GM20431 (cell line): ENCODE measurements around the gene GLRX3.

Source experiments
- in situ Hi-C: fragments of 300-500 bp; cut with MseI, MboI; formaldehyde crosslinking; loops from one replicate; pipeline ENCODE4 v1.15.0; 2020; ENCODE audit warnings: low sequenced_read_pairs; ENCODE audit not compliant: unreplicated experiment

The GLRX3 gene

DNA sequence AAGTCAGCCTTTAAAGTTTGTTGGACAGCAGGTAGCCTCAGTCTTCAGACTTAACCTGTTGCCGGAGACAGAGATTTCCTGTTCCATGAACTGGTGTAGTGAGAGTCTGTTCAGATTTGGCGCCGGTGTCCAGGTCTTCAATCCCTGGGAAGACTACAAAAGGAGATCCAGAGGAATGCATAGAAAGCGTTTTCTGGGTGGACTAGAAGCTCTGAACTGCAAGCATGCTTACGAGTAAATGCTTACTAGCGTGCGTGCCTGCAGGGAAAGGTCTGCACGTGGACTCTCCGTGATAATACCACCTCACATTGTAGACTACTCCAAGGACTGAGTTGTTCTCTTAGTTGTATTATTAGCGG, 878 bp downstream of the GLRX3 start:
- in situ Hi-C loops, result no loop called here

DNA sequence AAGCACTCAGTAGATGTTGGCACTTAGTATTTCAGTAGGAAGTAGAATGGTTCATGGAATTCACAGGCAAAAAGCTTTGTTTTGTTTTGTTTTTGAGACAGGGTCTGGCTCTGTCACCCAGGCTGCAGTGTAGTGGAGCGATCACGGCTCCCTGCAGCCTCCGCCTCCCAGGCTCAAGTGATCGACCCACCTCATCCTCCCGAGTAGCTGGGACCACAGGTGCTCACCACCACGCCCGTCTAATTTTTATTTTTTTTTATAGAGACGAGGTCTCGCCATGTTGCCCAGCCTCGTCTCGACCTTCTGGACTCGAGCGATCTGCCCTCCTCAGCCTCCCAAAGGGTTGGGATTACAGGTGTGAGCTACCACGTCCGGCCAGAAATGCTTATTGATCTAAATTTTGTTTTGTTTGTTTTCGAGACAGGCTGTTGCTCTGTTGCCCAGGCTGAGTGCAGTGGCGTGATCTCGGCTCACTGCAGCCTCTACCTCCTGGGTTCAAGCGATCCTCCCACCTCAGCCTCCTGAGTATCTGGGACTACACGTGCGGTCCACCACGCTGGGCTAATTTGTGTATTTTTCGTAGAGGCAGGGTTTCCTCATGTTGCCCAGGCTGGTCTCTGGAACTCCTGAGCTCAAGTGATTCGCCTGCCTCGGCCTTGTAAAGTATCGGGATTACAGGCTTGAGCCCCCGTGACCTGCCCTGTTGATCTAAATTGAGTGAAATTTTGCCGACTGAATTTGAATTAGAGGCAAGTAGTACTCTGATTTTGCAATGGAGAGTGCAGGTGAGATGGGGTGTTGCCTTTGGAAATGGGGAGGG, 1.7 kb downstream of the GLRX3 start:
- in situ Hi-C loops, result no loop called here

DNA sequence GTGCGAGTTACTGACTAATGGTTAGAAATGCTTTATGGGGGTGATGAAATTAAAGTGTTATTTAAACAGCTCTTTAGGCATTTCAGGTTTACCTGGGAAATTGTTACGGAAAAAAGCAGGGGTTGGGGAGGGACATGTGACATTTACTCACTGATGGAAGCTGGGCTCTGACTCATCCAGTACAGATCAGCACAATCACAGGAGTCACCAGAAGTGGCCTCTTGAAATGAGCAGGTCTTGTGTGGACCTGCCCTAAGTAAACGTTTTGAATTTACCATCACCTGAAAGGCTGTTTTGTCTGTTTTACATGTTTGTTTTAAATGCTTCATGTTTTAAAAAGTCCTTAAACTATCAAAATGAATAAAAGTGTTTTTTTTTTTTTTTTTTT, 2.3 kb downstream of the GLRX3 start:
- in situ Hi-C loops, result no loop called here

- in situ Hi-C loops, result no loop called here
These were observed 4.2 kb downstream of the GLRX3 start for GRCh38 chr10:130140425-130140824.

DNA sequence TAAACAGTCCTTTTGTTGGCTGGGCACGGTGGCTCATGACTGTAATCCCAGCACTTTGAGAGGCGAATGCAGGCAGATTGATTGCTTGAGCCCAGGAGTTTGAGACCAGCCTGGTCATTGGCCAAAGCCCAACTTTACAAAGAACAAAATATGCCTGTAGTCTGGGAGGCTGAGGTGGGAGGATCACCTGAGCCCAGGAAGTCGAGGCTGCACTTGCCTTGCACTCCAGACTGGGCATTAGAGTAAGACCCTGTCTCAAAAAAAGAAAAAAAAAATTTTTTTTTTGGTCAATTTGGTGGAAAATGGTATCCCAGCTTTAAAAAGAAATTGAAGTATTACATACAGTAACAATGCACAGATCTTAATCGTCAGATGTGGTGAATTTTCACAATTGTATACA, 4.8 kb downstream of the GLRX3 start:
- in situ Hi-C loops, result no loop called here

DNA sequence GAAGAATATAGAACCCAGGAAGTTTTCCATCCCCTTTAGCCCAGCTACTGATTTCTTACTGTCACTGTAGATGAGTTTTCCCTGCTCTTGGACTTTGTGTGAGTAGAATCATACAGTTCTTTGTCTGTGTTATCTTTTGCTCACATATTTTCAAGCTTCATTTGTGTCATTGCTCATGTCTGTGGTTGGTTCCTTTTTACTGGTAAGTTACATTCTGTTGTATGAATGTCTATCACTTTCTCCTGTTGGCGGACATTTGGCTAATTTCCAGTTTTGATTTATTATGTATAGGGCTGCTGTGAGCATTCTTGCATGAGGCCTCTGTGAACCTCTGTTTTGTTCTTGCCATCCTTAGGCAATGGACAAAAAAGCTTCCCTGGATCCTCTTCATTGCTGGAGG, 5.3 kb downstream of the GLRX3 start:
- in situ Hi-C loops, result no loop called here

DNA sequence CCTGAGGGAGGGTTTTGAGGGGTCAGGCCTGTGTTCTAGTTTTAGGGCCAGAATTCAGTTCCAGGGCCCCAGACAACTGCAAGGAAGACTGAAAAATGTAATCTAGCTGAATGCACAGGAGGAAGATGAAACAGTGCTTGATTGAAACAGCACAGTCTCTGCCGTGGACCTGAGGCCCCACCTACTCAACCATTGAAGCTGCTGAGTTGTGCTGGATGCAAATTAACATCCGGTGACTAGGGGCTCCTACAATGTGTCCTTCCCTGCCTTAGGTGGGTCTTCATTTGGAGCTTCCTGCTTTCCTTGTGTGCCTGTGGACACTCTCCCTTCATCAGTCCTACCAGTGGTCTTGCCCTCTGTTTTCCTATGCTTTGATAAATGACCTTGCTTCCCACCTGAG, 5.7 kb downstream of the GLRX3 start:
- in situ Hi-C loops, result no loop called here

DNA sequence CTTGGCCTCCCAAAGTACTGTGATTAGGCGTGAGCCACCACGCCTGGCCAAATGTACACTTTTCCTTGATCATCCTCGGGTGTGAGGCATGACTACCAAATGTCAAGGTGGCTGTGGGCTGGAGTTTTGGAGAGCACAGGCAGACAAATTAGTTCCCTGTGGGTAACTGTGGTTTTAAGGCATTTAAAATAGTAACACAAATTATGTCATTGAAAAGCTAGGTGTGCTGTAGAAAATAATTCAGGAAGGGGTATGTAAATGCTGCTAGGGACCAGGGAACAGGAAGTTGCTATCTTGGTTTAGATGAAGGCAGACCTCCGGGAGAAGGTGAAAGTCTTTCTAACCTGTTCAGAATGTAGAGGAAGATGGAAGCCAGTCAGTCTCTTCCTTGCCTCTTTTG, 9.9 kb downstream of the GLRX3 start:
- in situ Hi-C loops, result no loop called here

- in situ Hi-C loops, result no loop called here
These were observed 23.1 kb downstream of the GLRX3 start for GRCh38 chr10:130159192-130159794.

DNA sequence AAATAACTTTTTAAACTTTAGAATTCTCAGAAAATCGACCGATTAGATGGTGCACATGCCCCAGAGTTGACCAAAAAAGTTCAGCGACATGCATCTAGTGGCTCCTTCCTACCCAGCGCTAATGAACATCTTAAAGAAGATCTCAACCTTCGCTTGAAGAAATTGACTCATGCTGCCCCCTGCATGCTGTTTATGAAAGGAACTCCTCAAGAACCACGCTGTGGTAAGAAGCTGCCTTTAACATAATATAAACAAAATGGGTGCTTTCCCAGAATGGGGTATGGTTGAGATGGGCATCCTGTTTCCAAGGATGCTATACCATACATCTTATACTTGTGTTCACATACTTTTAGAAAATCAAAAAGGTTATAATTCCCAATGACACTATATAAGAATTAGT, 24.6 kb downstream of the GLRX3 start:
- in situ Hi-C loops, result no loop called here

GRCh38 chr10:130161331-130161730, 25.1 kb downstream of the GLRX3 start:
- in situ Hi-C loops, result no loop called here

GRCh38 chr10:130167193-130167592, 31.0 kb downstream of the GLRX3 start:
- in situ Hi-C loops, result no loop called here

GRCh38 chr10:130167707-130168106, 31.5 kb downstream of the GLRX3 start:
- in situ Hi-C loops, result no loop called here

- in situ Hi-C loops, result no loop called here
These were observed 33.1 kb downstream of the GLRX3 start for GRCh38 chr10:130169136-130169859.

GRCh38 chr10:130171196-130171595, 35.0 kb downstream of the GLRX3 start:
- in situ Hi-C loops, result no loop called here

- in situ Hi-C loops, result no loop called here
These were observed 38.1 kb downstream of the GLRX3 start for GRCh38 chr10:130174328-130174727.

GRCh38 chr10:130175074-130175473, 38.9 kb downstream of the GLRX3 start:
- in situ Hi-C loops, result loop anchor here (25.0 kb wide), 1 partner anchor 1712 kb away; no protein-coding TSS in a partner anchor

DNA sequence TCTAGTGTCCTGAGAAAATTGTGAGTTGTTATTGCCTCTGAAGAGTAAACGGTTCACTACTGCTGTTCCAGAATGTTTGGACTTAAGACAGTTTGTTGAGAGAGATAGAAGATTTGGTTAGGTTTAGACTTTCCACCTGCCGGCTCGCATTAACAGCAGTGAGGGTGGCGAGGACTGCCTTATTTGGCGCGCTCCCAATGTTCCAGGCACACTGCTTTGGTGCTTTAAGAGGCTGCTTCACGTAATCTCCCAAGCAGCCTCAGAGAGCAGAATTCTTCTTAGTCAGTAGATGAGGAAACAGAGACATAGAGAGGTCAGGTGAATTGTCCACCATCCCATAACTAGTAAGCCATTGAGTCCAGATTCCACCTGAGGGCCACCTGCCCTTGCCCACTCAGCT, 41.1 kb downstream of the GLRX3 start:
- in situ Hi-C loops, result loop anchor here (25.0 kb wide), 1 partner anchor 1710 kb away; no protein-coding TSS in a partner anchor

GRCh38 chr10:130179640-130180039, 43.4 kb downstream of the GLRX3 start:
- in situ Hi-C loops, result loop anchor here (25.0 kb wide), 1 partner anchor 1708 kb away; no protein-coding TSS in a partner anchor

GRCh38 chr10:130180416-130180815, 44.2 kb downstream of the GLRX3 start:
- in situ Hi-C loops, result loop anchor here (25.0 kb wide), 1 partner anchor 1707 kb away; no protein-coding TSS in a partner anchor

DNA sequence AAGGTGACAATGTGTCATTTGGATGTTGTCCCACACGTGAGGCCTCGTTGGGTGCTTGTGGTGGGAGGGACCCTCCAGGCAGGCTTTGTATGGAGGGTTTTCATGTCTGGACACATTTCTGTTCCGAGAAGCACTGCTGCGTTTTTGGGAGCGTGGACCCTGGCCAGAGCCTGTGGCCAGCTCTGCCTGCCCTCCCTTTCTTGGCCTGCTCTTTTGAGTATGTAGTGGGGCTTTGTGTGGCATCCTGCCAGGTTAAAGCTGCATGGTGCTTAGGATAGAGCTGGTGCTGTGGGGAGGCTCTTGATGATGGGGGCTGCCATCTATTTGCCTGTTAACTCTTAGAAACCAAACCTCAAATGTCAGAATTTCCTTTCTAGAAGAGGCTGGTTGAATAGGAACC, 45.7 kb downstream of the GLRX3 start:
- in situ Hi-C loops, result loop anchor here (25.0 kb wide), 1 partner anchor 1705 kb away; no protein-coding TSS in a partner anchor
